ENCODE measurements around the gene SVIL.

DNA sequence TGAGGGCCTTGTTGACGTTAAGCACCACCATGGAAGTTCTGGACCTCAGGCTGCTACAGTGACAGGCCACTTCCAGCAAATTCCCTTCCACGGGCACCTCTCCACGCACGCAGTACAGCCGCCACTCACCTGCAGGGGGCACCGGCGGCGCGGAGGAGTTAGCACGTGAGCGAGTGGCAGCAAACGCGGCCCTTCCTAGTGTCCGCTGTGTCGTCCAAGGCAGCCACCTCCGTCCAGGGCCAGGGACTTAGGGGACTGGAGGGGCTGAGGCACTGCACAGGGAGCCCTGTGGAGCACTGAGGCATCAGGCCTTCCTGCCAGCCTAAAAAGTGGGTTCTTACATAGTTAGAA is 164.4 kb downstream of the SVIL start:
- TF ChIP-seq EZH2phosphoT487 (IDR thresholded peaks at IDR 0.05; ENCODE audit: insufficient read depth, low read depth) (no peak), EZH2 (IDR thresholded peaks at IDR 0.05; ENCODE audit: insufficient read depth, poor library complexity, severe bottlenecking) (no peak)

All from GM23248 (cell line).